Astrocyte of the cerebellum (primary cell): ENCODE results near the gene STUB1.

Source experiments
- DNase-seq: peaks from one replicate; pipeline ENCODE4 v3.0.0-alpha.2; 2011; ENCODE audit warnings: low read depth
- H3K4me3 ChIP-seq: 2 replicates; pipeline ENCODE4 v1.5.1; 2011; ENCODE audit warnings: mild to moderate bottlenecking, low read depth, low read length, moderate library complexity
- CTCF ChIP-seq: IDR thresholded peaks from 2 replicates; pipeline ENCODE4 v1.5.1; 2012; ENCODE audit warnings: low read length, low read depth, moderate library complexity, mild to moderate bottlenecking; ENCODE audit errors: missing control alignments
- in situ Hi-C: cut with HindIII; loops from 2 replicates; pipeline ENCODE4 v1.10.0; 2017; ENCODE audit warnings: low sequenced_read_pairs

STUB1 gene

GRCh38 chr16:638034-638543 is 42.1 kb upstream of the STUB1 start:
- TF ChIP-seq CTCF, result no peak
- in situ Hi-C loops, result no loop called here
- H3K4me3 ChIP-seq, result no peak overlapping the region
- no peak for DNase-seq

GRCh38 chr16:638836-639235 is 41.4 kb upstream of the STUB1 start:
- no peak for TF ChIP-seq CTCF
- H3K4me3 ChIP-seq, result no peak overlapping the region
- in situ Hi-C loops, result no loop called here
- DNase-seq, result no peak

GRCh38 chr16:640614-641013 is 39.6 kb upstream of the STUB1 start:
- TF ChIP-seq CTCF, result no peak
- DNase-seq, result no peak
- in situ Hi-C loops, result no loop called here
- peak overlapping the region; percentile 59 for H3K4me3 ChIP-seq

- no peak for TF ChIP-seq CTCF
- no peak for DNase-seq
- in situ Hi-C loops, result no loop called here
- peak within 1 kb of the TSS; percentile 59 for H3K4me3 ChIP-seq
Observed at GRCh38 chr16:641326-642188, 38.7 kb upstream of the STUB1 start, which contains the start of gene MCRIP2. Gene MCRIP2 (plus strand): TSS chr16:641828. CDS start chr16:641992, 164 bp downstream.

- in situ Hi-C loops, result no loop called here
- no peak for DNase-seq
- peak overlapping the region; percentile 59 for H3K4me3 ChIP-seq
- no peak for TF ChIP-seq CTCF
Observed at GRCh38 chr16:642189-643049, 37.8 kb upstream of the STUB1 start.

GRCh38 chr16:643050-643368 is 37.2 kb upstream of the STUB1 start:
- no peak for TF ChIP-seq CTCF
- H3K4me3 ChIP-seq, result peak overlapping the region; percentile 59
- no peak for DNase-seq
- in situ Hi-C loops, result no loop called here
